Ovary (tissue), 9 donors: ENCODE measurements around the gene UTP4. TPM values are rescaled to one million over a fixed set of nuclear protein-coding genes. Genes with fewer than 3 reads are reported as not detected.

Source experiments
- DNase-seq, 5 donors: peaks; one replicate each; pipeline ENCODE4 v3.0.0-alpha.2; 2019 to 2020
- H3K27ac ChIP-seq, 2 donors: fragments of 200-600 bp; one replicate each; pipeline versions ENCODE4 v1.5.1 to v1.8.0; 2019 to 2022
- H3K27me3 ChIP-seq: fragments of 200-600 bp; one replicate; pipeline ENCODE4 v1.8.0; 2022
- H3K36me3 ChIP-seq: fragments of 200-600 bp; sonication (generic); one replicate; pipeline ENCODE4 v1.5.1; 2019
- H3K4me1 ChIP-seq: one replicate; pipeline ENCODE4 v1.8.1; 2013; ENCODE audit warnings: mild to moderate bottlenecking, moderate library complexity; ENCODE audit not compliant: insufficient read depth
- H3K4me3 ChIP-seq: fragments of 200-600 bp; sonication (generic); one replicate; pipeline ENCODE4 v1.5.1; 2017
- H3K9me3 ChIP-seq, 2 donors: fragments of 200-600 bp in 1 of 2; sonication (generic) in 1 of 2; one replicate each; pipeline versions ENCODE4 v1.5.1 to v1.8.1; 2013 to 2019; ENCODE audit warnings: mild to moderate bottlenecking in 1 of 2, moderate library complexity in 1 of 2
- EP300 ChIP-seq: sonication (generic); formaldehyde crosslinking; IDR thresholded peaks from one replicate; pipeline ENCODE4 v1.6.1; 2017; ENCODE audit warnings: antibody characterized with exemption
- POLR2A ChIP-seq: fragments of 450-650 bp; IDR thresholded peaks from one replicate; pipeline ENCODE4 v1.6.1; 2017; ENCODE audit warnings: antibody characterized with exemption, mild to moderate bottlenecking, moderate library complexity
- WGBS, 3 donors: extraction: QIAGEN DNeasy Blood & Tissue Kit in 1 of 3; methylation state at CpG; one replicate each; pipeline versions ENCODE4 v1.1.5 to v1.1.7; 2013 to 2017; 5-methylcytosine and 5-hydroxymethylcytosine counted together
- intact Hi-C, 4 donors: fragments of 100-400 bp; cut with DNase I; formaldehyde crosslinking; loops; one replicate each; pipeline versions ENCODE4 v1.11.0 to v1.15.1; 2022 to 2023
- polyA plus RNA-seq, 2 donors: library from polyadenylated mRNA; stranded (reverse); fragments of 200-250 nt in 1 of 2; fragments of 350-450 nt in 1 of 2; fragmentation: Illumina TruSeq in 1 of 2; extraction: RNeasy Lipid Tissue Mini Kit (QIAGEN cat#74804) in 1 of 2; gene quantifications; one replicate each; pipeline ENCODE4 v1.2.3, GENCODE V29; 2013 to 2014
- total RNA-seq, 7 donors: library from RNA; depleted of rRNA in 2 of 7; stranded (reverse); fragments of >200 nt in 2 of 7; fragmentation: NEBNext Ultra II Directional in 3 of 7; extraction: Animal tissue kit (Norgen Biotek cat#: 25700) in 3 of 7; gene quantifications; one replicate each; pipeline versions ENCODE4 v1.1.0 to v1.2.4, GENCODE V29; 2016 to 2023
- TF ChIP-seq, protein P1 (sequence below), 3 donors: fragments of 450-650 bp in 2 of 3; fragments of 200-600 bp in 1 of 3; IDR thresholded peaks; one replicate each; pipeline versions ENCODE4 v1.5.1 to v1.8.0; 2016 to 2022; ENCODE audit warnings: antibody characterized with exemption in 3 of 3, mild to moderate bottlenecking in 1 of 3
- donor health status: DM: no; HTN: no; CAD: no; lungs with moderate emphysema.
- donor health status: DM: no; HTN: no; CAD: no.
- donor health status: Bipolar disorder and iron deficiency.
- donor health status: DM: yes; HTN: yes; CAD: no.
- donor health status: DM: no; HTN: no; CAD: no.
- donor health status: DM: yes; HTN: yes; CAD: no.

The UTP4 gene
- total and polyA plus RNA-seq, 9 donors, result 13.8 to 52.4 (median 40.2) TPM

DNA sequence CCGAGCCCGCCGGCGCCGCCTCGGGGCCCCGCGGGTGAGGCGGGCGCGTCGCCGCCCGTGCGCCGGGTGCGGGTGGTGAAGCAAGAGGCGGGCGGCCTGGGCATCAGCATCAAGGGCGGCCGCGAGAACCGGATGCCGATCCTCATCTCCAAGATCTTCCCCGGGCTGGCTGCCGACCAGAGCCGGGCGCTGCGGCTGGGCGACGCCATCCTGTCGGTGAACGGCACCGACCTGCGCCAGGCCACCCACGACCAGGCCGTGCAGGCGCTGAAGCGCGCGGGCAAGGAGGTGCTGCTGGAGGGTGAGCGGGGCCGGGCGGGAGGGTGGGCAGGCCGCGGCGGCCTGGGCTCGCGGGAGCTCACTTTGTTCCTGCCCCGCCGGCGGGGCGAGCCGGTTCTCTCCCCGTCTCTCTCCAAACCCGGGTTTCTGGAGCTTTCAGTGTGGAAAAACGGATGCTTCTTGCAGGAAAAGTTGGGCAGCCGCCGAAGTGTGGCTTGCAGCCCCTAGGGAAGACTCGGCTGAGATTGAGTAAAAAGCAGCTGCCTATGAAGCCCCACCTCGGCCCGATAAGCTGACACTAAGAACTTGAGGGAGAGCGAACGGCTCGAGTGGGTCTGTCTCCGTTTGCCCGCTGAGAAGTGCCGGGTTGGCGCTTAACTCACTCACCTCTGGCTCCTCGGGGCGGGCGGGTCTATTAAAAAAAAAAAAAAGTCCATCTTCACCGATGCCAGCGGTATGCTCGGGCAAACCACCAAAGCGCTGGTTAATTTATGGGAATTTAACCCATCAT is 55.2 kb downstream of the UTP4 start:
- no peaks in the 10 kb centered on the region for H3K9me3 ChIP-seq
- H3K4me1 ChIP-seq, result peaks cover 9% of the 10 kb centered on the region
- H3K27me3 ChIP-seq, result no peaks in the 10 kb centered on the region
- peak; percentile 42 to 65 (median 58) for DNase-seq
- peak overlapping the region; percentile 72 to 76 for H3K27ac ChIP-seq
- peak overlapping the region; percentile 93 for H3K4me3 ChIP-seq
- WGBS, 3 donors, result 0% methylated on average over 27 to 76 of the region's 76 CpGs
- H3K36me3 ChIP-seq, result no peaks in the 10 kb centered on the region
- intact Hi-C loops, result loop anchor here in 1 of 4 donors (2.0 kb wide), 1 partner anchor 15 kb away; no protein-coding TSS in a partner anchor
- TF ChIP-seq POLR2A (no peak), EP300 (no peak)
- TF ChIP-seq, protein P1, sequence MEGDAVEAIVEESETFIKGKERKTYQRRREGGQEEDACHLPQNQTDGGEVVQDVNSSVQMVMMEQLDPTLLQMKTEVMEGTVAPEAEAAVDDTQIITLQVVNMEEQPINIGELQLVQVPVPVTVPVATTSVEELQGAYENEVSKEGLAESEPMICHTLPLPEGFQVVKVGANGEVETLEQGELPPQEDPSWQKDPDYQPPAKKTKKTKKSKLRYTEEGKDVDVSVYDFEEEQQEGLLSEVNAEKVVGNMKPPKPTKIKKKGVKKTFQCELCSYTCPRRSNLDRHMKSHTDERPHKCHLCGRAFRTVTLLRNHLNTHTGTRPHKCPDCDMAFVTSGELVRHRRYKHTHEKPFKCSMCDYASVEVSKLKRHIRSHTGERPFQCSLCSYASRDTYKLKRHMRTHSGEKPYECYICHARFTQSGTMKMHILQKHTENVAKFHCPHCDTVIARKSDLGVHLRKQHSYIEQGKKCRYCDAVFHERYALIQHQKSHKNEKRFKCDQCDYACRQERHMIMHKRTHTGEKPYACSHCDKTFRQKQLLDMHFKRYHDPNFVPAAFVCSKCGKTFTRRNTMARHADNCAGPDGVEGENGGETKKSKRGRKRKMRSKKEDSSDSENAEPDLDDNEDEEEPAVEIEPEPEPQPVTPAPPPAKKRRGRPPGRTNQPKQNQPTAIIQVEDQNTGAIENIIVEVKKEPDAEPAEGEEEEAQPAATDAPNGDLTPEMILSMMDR (IDR thresholded peaks at IDR 0.05), result no peak

DNA sequence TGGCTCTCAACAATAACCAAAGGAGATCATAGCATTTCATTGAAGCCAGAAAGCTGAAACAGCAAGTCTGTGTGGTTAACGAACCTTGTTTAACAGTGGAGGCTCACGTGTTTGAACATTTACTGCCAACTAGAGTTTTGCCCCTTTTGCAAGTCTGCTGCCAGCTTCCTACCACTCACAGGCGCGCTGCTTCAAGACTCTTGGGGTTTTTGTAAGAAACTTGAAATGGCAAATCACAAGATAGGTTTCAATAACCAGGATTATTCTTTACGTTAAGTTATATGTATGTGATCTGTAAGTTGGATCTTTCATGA is 55.7 kb downstream of the UTP4 start:
- intact Hi-C loops, result loop anchor here in 1 of 4 donors (2.0 kb wide), 1 partner anchor 15 kb away; no protein-coding TSS in a partner anchor
- TF ChIP-seq, protein P1 (IDR thresholded peaks at IDR 0.05), result no peak
- TF ChIP-seq POLR2A (no peak), EP300 (no peak)
- WGBS, 3 donors, result 1 to 3% (median 2%) methylated on average over 5 of the region's 5 CpGs
- Histone ChIP-seq H3K9me3 (no peaks in the 10 kb centered on the region), H3K4me1 (peaks cover 8% of the 10 kb centered on the region), H3K27ac (no peak overlapping the region), H3K27me3 (no peaks in the 10 kb centered on the region), H3K36me3 (no peaks in the 10 kb centered on the region), H3K4me3 (peak overlapping the region; percentile 93)
- no peak for DNase-seq

DNA sequence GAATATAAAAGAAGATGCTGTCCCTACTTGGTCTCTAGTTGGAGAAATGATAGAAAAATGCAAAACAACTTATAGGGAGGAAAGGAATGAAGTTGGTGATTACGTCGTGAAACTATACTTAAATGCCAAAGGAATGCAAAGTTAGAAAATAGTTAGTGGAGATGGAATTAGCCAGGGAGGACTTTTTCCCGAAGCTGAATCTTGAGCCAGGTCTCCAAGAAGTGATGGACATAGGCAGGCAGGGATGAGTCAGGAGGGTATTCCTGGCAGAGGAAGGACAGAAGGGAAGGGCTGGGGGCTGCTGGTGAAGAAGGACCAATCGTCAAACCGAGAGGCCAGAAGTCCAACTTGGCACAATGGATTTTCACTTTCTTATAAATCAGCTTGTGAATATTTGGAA is 56.3 kb downstream of the UTP4 start:
- Histone ChIP-seq H3K4me1 (peaks cover 9% of the 10 kb centered on the region), H3K9me3 (no peaks in the 10 kb centered on the region), H3K36me3 (no peaks in the 10 kb centered on the region), H3K27me3 (no peaks in the 10 kb centered on the region), H3K4me3 (peak overlapping the region; percentile 93), H3K27ac (no peak overlapping the region)
- WGBS, 3 donors, result 3 to 7% (median 4%) methylated on average over 5 of the region's 5 CpGs
- DNase-seq, result no peak
- TF ChIP-seq POLR2A, result no peak
- no peak for TF ChIP-seq EP300
- TF ChIP-seq, protein P1 (IDR thresholded peaks at IDR 0.05), result no peak
- intact Hi-C loops, result loop anchor here in 1 of 4 donors (2.0 kb wide), 1 partner anchor 14 kb away; no protein-coding TSS in a partner anchor

DNA sequence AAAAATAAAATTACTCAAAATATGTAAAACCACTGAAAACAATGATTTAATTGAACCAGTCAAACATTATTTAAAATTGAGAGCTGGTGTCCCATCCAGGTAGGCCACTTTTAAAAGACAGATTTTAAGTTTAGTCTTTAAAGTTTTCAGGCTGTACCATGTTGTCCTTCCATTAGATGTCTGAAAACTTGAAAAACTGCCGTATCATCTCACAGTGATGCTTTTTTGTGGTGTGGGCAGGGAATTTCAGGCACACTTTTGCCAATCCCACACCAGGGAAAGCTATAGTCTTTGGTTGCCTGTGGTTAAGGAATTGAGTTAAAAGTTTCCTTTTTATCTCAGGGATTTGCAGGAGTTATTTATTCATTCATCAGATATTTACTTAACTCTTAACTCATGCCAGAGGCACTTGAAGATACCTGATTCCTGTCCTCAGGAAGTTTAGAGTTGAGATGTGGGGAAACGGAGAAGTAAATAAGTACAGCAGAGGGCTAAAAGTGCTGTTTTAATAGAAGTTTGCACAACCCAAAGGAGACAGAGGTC is 57.7 kb downstream of the UTP4 start:
- TF ChIP-seq POLR2A, result no peak
- TF ChIP-seq, protein P1 (IDR thresholded peaks at IDR 0.05), result no peak
- no peak for TF ChIP-seq EP300
- H3K4me3 ChIP-seq, result no peak overlapping the region
- WGBS, 3 donors, result 79 to 84% (median 80%) methylated on average over 2 of the region's 2 CpGs
- H3K36me3 ChIP-seq, result no peaks in the 10 kb centered on the region
- H3K9me3 ChIP-seq, result no peaks in the 10 kb centered on the region
- peaks cover 14% of the 10 kb centered on the region for H3K4me1 ChIP-seq
- no peaks in the 10 kb centered on the region for H3K27me3 ChIP-seq
- H3K27ac ChIP-seq, result no peak overlapping the region
- DNase-seq, result no peak
- intact Hi-C loops, result loop anchor here in 1 of 4 donors (5.0 kb wide), 1 partner anchor 47 kb away; no protein-coding TSS in a partner anchor
